Erythroblast (primary cell): ENCODE measurements around the gene NDUFB11.

Experiments
- GATA1 ChIP-seq: IDR thresholded peaks from 2 replicates; pipeline ENCODE4 v1.6.1; 2011; ENCODE audit warnings: low read depth, mild to moderate bottlenecking, control low read depth, low read length, moderate library complexity
- POLR2A ChIP-seq: IDR thresholded peaks from 2 replicates; pipeline ENCODE4 v1.6.1; 2011; ENCODE audit warnings: mild to moderate bottlenecking, low read length

DNA sequence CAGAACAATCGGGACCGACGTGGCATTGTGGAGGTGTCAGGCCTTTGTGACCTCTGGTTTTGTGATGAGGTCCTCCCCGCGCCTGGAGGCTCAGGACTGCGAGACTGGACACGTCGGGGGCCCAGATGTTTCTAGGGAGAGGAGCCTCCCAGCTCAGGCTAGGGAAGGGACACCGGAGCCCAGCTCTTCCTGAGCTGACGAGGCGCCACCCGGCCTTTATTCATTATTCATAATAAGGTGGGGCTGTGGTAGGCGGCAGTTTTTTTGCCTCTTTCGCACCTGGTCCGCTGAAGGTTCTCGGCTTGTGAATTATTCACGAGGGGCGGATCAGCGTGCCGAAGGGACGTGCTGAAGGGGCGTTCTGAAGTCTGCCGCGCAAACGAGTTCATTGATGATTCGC lies 46.8 kb upstream of the NDUFB11 start:
- TF ChIP-seq POLR2A (no peak), GATA1 (no peak)
